ENCODE results near the gene MAP3K6. TPM values are rescaled to one million over a fixed set of nuclear protein-coding genes. Genes with fewer than 3 reads are reported as not detected.

Gene MAP3K6
- total and polyA plus RNA-seq, 2 of the 13 experiments (the other 11 are each of a cell fraction or from before 2014, with no cell fraction given): 2.7 to 3.2 TPM

DNA sequence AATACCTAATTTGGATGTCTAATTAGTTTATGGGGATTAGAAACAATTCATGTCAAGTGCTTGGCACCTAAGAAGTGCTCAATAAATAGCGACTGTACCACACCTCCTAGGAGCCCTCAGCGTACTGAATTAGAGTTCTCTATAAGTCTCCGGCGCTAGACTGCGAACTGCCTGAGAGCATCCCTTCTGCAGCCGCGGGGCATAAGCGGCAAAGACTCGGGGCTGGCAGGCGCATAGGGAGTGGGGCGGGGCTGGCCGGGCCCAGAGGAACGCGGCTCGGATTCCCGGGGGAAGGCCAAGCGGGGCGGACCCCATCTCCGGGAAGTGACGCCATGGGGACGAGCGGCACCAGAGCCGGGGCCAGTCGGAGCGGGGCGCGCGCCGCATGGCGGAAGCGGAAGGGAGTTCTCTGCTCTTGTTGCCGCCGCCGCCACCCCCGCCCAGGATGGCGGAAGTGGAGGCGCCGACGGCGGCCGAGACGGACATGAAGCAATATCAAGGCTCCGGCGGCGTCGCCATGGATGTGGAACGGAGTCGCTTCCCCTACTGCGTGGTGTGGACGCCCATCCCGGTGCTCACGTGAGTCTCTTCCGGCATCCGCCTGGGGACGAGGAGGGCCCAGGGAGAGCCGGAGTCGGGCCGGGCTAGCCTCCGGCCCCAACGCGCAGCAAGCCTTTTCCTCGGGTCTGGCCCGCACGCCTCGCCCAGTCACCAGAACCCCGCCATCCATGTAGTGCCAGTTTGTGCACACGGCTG, 44.8 kb downstream of the MAP3K6 start, which contains the start of gene TMEM222 (continued):
- peak; percentile 38; the same call in 1 of the 2 replicates for TF ChIP-seq RCOR2 (CRISPR knock-in tag; IDR thresholded peaks at IDR 0.05)
- no peak for TF ChIP-seq ZNF207 (IDR thresholded peaks at IDR 0.05; ENCODE audit: borderline replicate concordance)
- TF ChIP-seq AGO2 (optimal IDR thresholded peaks at IDR 0.05; ENCODE audit: low read depth, low read length): peak; percentile 63
- TF ChIP-seq IRX3 (CRISPR knock-in tag; IDR thresholded peaks at IDR 0.05; ENCODE audit: borderline replicate concordance, low read depth): no peak
- TF ChIP-seq ZFP62 (CRISPR knock-in tag; IDR thresholded peaks at IDR 0.05): no peak
- no peak for TF ChIP-seq ZFYVE20 (CRISPR knock-in tag; IDR thresholded peaks at IDR 0.05; ENCODE audit: borderline replicate concordance, low read depth)
- TF ChIP-seq ZNF788 (CRISPR knock-in tag; IDR thresholded peaks at IDR 0.05; ENCODE audit: borderline replicate concordance): peak; percentile 97; the same call in 1 of the 2 replicates
- no peak for TF ChIP-seq ZSCAN29 (CRISPR knock-in tag; conservative IDR thresholded peaks at IDR 0.05)
- TF ChIP-seq, protein P1, sequence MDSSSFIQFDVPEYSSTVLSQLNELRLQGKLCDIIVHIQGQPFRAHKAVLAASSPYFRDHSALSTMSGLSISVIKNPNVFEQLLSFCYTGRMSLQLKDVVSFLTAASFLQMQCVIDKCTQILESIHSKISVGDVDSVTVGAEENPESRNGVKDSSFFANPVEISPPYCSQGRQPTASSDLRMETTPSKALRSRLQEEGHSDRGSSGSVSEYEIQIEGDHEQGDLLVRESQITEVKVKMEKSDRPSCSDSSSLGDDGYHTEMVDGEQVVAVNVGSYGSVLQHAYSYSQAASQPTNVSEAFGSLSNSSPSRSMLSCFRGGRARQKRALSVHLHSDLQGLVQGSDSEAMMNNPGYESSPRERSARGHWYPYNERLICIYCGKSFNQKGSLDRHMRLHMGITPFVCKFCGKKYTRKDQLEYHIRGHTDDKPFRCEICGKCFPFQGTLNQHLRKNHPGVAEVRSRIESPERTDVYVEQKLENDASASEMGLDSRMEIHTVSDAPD (CRISPR knock-in tag; IDR thresholded peaks at IDR 0.05): peak; percentile 68; the same call in 1 of the 2 replicates
- TF ChIP-seq ZNF282 (IDR thresholded peaks at IDR 0.05; ENCODE audit: partially characterized antibody): no peak
- peak; percentile 85 for TF ChIP-seq NFYB (CRISPR knock-in tag; IDR thresholded peaks at IDR 0.05)
- peak; percentile 72; the same call in 1 of the 2 replicates for TF ChIP-seq NCOR1 (IDR thresholded peaks at IDR 0.05; ENCODE audit: borderline replicate concordance, low read length)
- TF ChIP-seq ZNF652 (CRISPR knock-in tag; IDR thresholded peaks at IDR 0.05; ENCODE audit: borderline replicate concordance, low read depth): no peak
- peak; percentile 73; the same call in 1 of the 2 replicates for TF ChIP-seq DMAP1 (CRISPR knock-in tag; IDR thresholded peaks at IDR 0.05)
- TF ChIP-seq ZNF792 (CRISPR knock-in tag; IDR thresholded peaks at IDR 0.05): peak; percentile 85; the same call in 1 of the 2 replicates
- no peak for TF ChIP-seq KAT2B (IDR thresholded peaks at IDR 0.05; ENCODE audit: borderline replicate concordance, low read depth, low read length)
- TF ChIP-seq, protein P2, sequence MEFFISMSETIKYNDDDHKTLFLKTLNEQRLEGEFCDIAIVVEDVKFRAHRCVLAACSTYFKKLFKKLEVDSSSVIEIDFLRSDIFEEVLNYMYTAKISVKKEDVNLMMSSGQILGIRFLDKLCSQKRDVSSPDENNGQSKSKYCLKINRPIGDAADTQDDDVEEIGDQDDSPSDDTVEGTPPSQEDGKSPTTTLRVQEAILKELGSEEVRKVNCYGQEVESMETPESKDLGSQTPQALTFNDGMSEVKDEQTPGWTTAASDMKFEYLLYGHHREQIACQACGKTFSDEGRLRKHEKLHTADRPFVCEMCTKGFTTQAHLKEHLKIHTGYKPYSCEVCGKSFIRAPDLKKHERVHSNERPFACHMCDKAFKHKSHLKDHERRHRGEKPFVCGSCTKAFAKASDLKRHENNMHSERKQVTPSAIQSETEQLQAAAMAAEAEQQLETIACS (CRISPR knock-in tag; IDR thresholded peaks at IDR 0.05): peak; percentile 57; the same call in 1 of the 2 replicates
- no peak for TF ChIP-seq ZNF292 (CRISPR knock-in tag; IDR thresholded peaks at IDR 0.05; ENCODE audit: borderline replicate concordance, low read depth)
- TF ChIP-seq ZNF589 (CRISPR knock-in tag; conservative IDR thresholded peaks at IDR 0.05): peak; percentile 67; the same call in 1 of the 2 replicates
- TF ChIP-seq ZNF709 (CRISPR knock-in tag; IDR thresholded peaks at IDR 0.05): peak; percentile 92
